Spinal cord (tissue), 10 donors: ENCODE results near the gene TEAD4. TPM values are rescaled to one million over a fixed set of nuclear protein-coding genes. Genes with fewer than 3 reads are reported as not detected.

Source experiments
- DNase-seq, 6 donors: peaks; one replicate each; pipeline versions ENCODE4 v3.0.0 to v3.0.0-alpha.2; 2013 to 2015; ENCODE audit warnings: low spot score in 6 of 6, low read depth in 4 of 6
- H3K27ac ChIP-seq: one replicate; pipeline ENCODE4 v1.5.1; 2013; ENCODE audit warnings: low read depth, low read length, control low read depth
- H3K27me3 ChIP-seq: one replicate; pipeline ENCODE4 v1.6.1; 2013; ENCODE audit warnings: low read length; ENCODE audit not compliant: control insufficient read depth, insufficient read depth
- H3K36me3 ChIP-seq: one replicate; pipeline ENCODE4 v1.6.1; 2013; ENCODE audit warnings: low read length; ENCODE audit not compliant: control insufficient read depth, insufficient read depth
- H3K4me1 ChIP-seq: one replicate; pipeline ENCODE4 v1.6.1; 2013; ENCODE audit warnings: low read length; ENCODE audit not compliant: control insufficient read depth, insufficient read depth
- H3K4me3 ChIP-seq: one replicate; pipeline ENCODE4 v1.5.1; 2013; ENCODE audit warnings: low read depth, low read length, control low read depth
- H3K9me3 ChIP-seq: one replicate; pipeline ENCODE4 v1.6.1; 2013; ENCODE audit warnings: low read length; ENCODE audit not compliant: control insufficient read depth, insufficient read depth
- WGBS: methylation state at CpG from one replicate; pipeline ENCODE4 v1.1.5; 2013; ENCODE audit warnings: missing lambda C conversion rate; ENCODE audit not compliant: insufficient coverage; 5-methylcytosine and 5-hydroxymethylcytosine counted together
- polyA plus RNA-seq, 2 donors: library from polyadenylated mRNA; unstranded; fragments of 120-200 nt; gene quantifications; one replicate each; pipeline ENCODE4 v1.2.1, GENCODE V29; 2013; ENCODE audit not compliant: insufficient read length in 2 of 2
- total RNA-seq, 2 donors: library from RNA; depleted of rRNA in 1 of 2; stranded (reverse); fragments of 120-200 nt in 1 of 2; fragments of >200 nt in 1 of 2; gene quantifications; one replicate each; pipeline versions ENCODE4 v1.2.3 to v1.2.4, GENCODE V29; 2013 to 2014
- donor health status: healthy.

Gene TEAD4
- total and polyA plus RNA-seq, 4 donors, result 0.99 to 2.8 (median 2.3) TPM

- Histone ChIP-seq H3K4me1 (no peaks in the 10 kb centered on the region), H3K27ac (no peak overlapping the region), H3K36me3 (peaks cover 63% of the 10 kb centered on the region), H3K4me3 (no peak overlapping the region), H3K27me3 (no peaks in the 10 kb centered on the region), H3K9me3 (no peaks in the 10 kb centered on the region)
- DNase-seq, result no peak
- WGBS, result 97% methylated on average over 10 of the region's 11 CpGs
These were observed 22.9 kb upstream of the TEAD4 start for GRCh38 chr12:2936301-2936700.

GRCh38 chr12:2937500-2937899 lies 21.7 kb upstream of the TEAD4 start:
- no peaks in the 10 kb centered on the region for H3K9me3 ChIP-seq
- WGBS, result no CpG with 5 or more reads among the region's 3 CpGs
- peaks cover 56% of the 10 kb centered on the region for H3K36me3 ChIP-seq
- H3K4me3 ChIP-seq, result no peak overlapping the region
- H3K4me1 ChIP-seq, result no peaks in the 10 kb centered on the region
- no peak for DNase-seq
- no peaks in the 10 kb centered on the region for H3K27me3 ChIP-seq
- H3K27ac ChIP-seq, result no peak overlapping the region

DNA sequence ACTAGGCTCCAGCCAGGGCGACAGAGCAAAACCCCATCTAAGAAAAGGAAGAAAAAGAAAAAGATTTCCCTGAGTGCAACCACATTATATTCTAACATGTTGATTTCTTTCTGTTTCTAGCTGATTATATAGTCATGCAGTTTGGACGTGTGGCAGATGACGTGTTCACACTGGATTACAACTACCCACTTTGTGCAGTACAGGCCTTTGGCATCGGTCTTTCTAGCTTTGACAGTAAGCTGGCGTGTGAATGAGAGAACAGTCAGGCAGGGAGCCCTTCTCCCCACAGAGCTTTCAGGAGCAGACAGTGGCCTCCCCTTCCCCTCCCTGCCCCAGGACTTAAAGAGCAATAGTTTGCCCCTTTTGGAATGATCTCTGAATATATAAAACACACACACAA lies 20.0 kb upstream of the TEAD4 start:
- no CpG with 5 or more reads among the region's 5 CpGs for WGBS
- no peak overlapping the region for H3K27ac ChIP-seq

GRCh38 chr12:2940564-2940963 lies 18.6 kb upstream of the TEAD4 start:
- Histone ChIP-seq H3K4me1 (peaks cover 8% of the 10 kb centered on the region), H3K4me3 (no peak overlapping the region), H3K9me3 (no peaks in the 10 kb centered on the region), H3K36me3 (peaks cover 37% of the 10 kb centered on the region), H3K27me3 (no peaks in the 10 kb centered on the region), H3K27ac (no peak overlapping the region)
- 75% methylated on average over 7 of the region's 10 CpGs for WGBS
- no peak for DNase-seq

More for the DNA sequence above, 20.0 kb upstream of the TEAD4 start:
- Histone ChIP-seq H3K27me3 (no peaks in the 10 kb centered on the region), H3K9me3 (no peaks in the 10 kb centered on the region), H3K4me3 (no peak overlapping the region), H3K36me3 (peaks cover 47% of the 10 kb centered on the region), H3K4me1 (peaks cover under 1% of the 10 kb centered on the region)
- peak in 1 of 6 donors; percentile 82 for DNase-seq

DNA sequence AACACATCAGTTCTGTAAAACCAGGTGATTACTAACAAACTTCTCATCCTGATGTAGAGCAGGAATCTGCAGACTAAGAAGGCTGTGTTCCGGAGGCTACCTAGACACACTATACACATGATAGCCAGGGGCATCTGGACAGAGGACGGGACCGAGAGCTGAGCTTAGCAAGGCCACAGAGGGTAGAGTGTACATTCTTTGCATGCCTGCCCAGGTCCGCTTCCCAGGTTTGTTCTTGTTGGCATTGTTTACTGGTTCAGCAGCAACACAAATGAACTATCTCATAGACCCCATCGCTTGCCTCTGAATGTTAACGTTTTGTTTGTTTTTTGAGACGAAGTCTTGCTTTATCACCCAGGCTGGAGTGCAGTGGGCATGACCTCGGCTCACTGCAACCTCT lies 17.7 kb upstream of the TEAD4 start:
- Histone ChIP-seq H3K36me3 (peaks cover 32% of the 10 kb centered on the region), H3K27ac (no peak overlapping the region), H3K27me3 (no peaks in the 10 kb centered on the region), H3K4me1 (peaks cover 8% of the 10 kb centered on the region), H3K4me3 (no peak overlapping the region), H3K9me3 (no peaks in the 10 kb centered on the region)
- WGBS, result 88% methylated on average over 7 of the region's 8 CpGs
- DNase-seq, result no peak

- no peak overlapping the region for H3K27ac ChIP-seq
These were observed 14.7 kb upstream of the TEAD4 start for GRCh38 chr12:2944401-2945047.

DNA sequence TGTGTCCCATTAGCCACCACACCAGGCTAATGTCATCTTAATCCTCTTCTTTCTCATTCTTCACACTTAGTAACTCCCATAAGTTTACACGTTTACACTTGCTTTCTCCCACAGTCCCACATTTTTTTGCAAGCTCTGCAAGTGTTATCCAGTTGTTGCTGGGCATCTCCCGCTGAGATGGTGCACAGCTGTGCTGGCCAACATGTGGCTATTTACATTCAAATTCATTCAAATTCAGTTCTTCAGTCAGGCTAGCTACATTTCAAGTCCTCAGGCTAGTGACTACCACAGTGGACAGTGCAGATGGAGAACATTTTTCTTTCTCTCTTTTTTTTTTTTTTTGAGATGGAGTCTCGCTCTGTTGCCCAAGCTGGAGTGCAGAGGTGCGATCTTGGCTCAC lies 9.8 kb upstream of the TEAD4 start:
- no peaks in the 10 kb centered on the region for H3K36me3 ChIP-seq
- 88% methylated on average over 4 of the region's 4 CpGs for WGBS
- H3K9me3 ChIP-seq, result no peaks in the 10 kb centered on the region
- no peak overlapping the region for H3K27ac ChIP-seq
- H3K27me3 ChIP-seq, result no peaks in the 10 kb centered on the region
- peaks cover 5% of the 10 kb centered on the region for H3K4me1 ChIP-seq
- DNase-seq, result no peak
- H3K4me3 ChIP-seq, result no peak overlapping the region

More at GRCh38 chr12:2944401-2945047, 14.7 kb upstream of the TEAD4 start:
- DNase-seq, result peak in 3 of 6 donors; percentile 33 to 88 (median 72)
- 21% methylated on average over 21 of the region's 24 CpGs for WGBS
- no peak overlapping the region for H3K4me3 ChIP-seq
- no peaks in the 10 kb centered on the region for H3K9me3 ChIP-seq
- no peaks in the 10 kb centered on the region for H3K27me3 ChIP-seq
- peaks cover 12% of the 10 kb centered on the region for H3K36me3 ChIP-seq
- peaks cover 8% of the 10 kb centered on the region for H3K4me1 ChIP-seq

DNA sequence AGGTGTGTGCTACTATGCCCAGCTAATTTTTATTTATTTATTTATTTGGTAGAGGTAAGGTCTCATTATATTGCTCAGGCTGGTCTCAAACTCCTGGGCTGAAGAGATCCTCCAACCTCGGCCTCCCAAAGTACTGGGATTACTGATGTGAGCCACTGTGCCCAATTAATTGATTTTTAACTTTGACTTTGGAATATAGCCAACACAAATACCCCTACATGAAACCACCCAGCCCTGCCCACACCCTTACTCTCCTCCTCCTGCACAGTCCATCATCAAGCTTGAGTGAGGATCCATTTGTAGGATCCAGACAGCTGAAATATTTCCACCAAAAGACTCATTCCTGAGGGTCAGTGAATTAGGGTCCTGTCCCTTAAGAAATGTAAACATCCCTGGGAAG lies 3.3 kb upstream of the TEAD4 start:
- no peak overlapping the region for H3K4me3 ChIP-seq
- no peaks in the 10 kb centered on the region for H3K9me3 ChIP-seq
- peaks cover 34% of the 10 kb centered on the region for H3K27me3 ChIP-seq
- peaks cover 20% of the 10 kb centered on the region for H3K4me1 ChIP-seq
- WGBS, result 100% methylated on average over 1 of the region's 1 CpG
- H3K27ac ChIP-seq, result no peak overlapping the region
- no peak for DNase-seq
- no peaks in the 10 kb centered on the region for H3K36me3 ChIP-seq

- Histone ChIP-seq H3K36me3 (no peaks in the 10 kb centered on the region), H3K4me3 (no peak overlapping the region), H3K4me1 (peaks cover 22% of the 10 kb centered on the region), H3K9me3 (no peaks in the 10 kb centered on the region), H3K27ac (no peak overlapping the region), H3K27me3 (peaks cover 46% of the 10 kb centered on the region)
- WGBS, result 79% methylated on average over 4 of the region's 11 CpGs
- no peak for DNase-seq
These were observed 1.3 kb upstream of the TEAD4 start for GRCh38 chr12:2957816-2958431.
